Left lobe of liver (tissue), 2 donors: Measurements from ENCODE around the gene TPST1. TPM values are rescaled to one million over a fixed set of nuclear protein-coding genes. Genes with fewer than 3 reads are reported as not detected.
A peak's percentile ranks its signal among the peaks of the same experiment; 100 is the strongest.
"Not testable (repeated sequence)": the region's sequence is repeated elsewhere in the genome, so short reads cannot be mapped to it uniquely, and the experiment has no call there.

ENCODE experiments used
- ATAC-seq: fragments of 200-7000 bp; cut with Tn5 transposase; one replicate; pipeline ENCODE4 v1.9.1; 2020; ENCODE audit warnings: mild to moderate bottlenecking, moderate library complexity
- DNase-seq: peaks from one replicate; pipeline ENCODE4 v3.0.0-alpha.2; 2020; ENCODE audit warnings: low spot score
- total RNA-seq: library from RNA; stranded (reverse); gene quantifications from one replicate; pipeline ENCODE4 v1.2.1, GENCODE V29; 2021
- donor health status: DM: no; HTN: no; CAD: no; lungs with moderate emphysema.
- donor health status: DM: no; HTN: yes; CAD: no.

The TPST1 gene
- total RNA-seq, 1 donor from 2014 or later, result 14.5 TPM

DNA sequence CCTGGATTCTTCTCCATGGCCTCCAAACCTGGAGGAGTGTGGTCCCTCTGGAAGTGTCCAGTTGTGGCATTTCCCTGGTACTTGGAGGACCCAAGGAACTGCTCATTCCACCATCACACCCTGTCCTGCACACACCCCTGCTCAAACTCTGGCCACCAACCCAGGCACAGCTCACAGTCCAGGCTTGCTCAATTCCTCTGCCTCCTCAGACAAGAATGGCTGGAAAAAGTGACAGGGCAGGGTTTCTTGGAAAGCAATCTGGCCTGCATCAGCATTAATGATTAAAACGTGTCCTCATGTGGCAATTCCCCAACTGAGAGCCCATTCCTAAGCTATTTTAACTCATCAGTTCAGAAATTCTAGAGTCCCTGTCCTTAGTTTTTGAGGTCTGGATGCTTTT is 17.2 kb upstream of the TPST1 start:
- DNase-seq (peak; percentile 92), ATAC-seq (peak; percentile 71)

GRCh38 chr7:66188645-66189044 is 16.5 kb upstream of the TPST1 start:
- ATAC-seq (no peak), DNase-seq (no peak)

- ATAC-seq (peak; percentile 82), DNase-seq (peak; percentile 81)
Observed at GRCh38 chr7:66189695-66190503, 15.2 kb upstream of the TPST1 start.

DNA sequence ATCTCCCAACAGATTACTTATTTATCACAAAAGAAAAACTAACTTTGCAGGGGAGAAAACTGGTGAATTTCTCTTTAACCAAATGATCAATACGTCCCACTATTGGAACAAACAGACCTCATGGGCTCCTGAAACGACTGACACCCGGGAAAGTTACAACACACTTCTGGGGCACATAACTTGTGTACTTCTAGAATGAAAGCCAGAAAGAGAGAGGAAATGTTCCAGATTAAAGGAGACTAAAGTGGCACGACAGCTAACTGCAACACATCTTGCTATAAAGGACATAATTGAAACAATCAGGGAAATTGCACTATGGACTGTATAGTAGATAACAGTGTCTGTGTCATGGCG is 14.7 kb upstream of the TPST1 start:
- DNase-seq (no peak), ATAC-seq (peak; percentile 68)

GRCh38 chr7:66193146-66193725 is 11.9 kb upstream of the TPST1 start:
- DNase-seq, result no peak

GRCh38 chr7:66198469-66198868 is 6.7 kb upstream of the TPST1 start:
- DNase-seq, result no peak
- ATAC-seq, result peak; percentile 26

More at GRCh38 chr7:66193146-66193725, 11.9 kb upstream of the TPST1 start:
- ATAC-seq, result no peak

DNA sequence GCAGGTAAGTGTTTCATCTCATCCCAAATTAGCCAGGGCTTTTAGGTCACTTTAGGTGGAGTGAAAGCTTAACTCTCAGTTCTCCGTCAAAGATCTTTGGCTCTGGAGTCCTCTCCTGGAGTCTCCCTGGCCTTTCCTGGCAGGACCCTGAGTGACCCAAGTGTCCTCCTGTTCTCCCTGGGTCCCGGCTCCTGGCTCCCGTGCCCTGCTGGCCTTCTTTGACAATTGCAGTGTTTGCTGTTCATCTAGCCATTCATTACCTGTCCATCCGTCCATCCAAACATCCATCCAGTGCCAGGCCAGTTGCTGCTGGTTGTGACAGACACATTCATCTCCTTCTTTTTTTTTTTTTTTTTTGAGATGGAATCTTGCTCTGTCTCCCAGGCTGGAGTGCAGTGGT is 6.2 kb upstream of the TPST1 start:
- DNase-seq (no peak), ATAC-seq (peak; percentile 60)

GRCh38 chr7:66202441-66202840 is 2.7 kb upstream of the TPST1 start:
- ATAC-seq (no peak), DNase-seq (peak; percentile 32)

- DNase-seq (peak; percentile 57), ATAC-seq (peak; percentile 44)
Observed at GRCh38 chr7:66205741-66206090, 582 bp downstream of the TPST1 start.

- no peak for ATAC-seq
- peak; percentile 34 for DNase-seq
Observed at GRCh38 chr7:66206119-66206933, 1.2 kb downstream of the TPST1 start.

DNA sequence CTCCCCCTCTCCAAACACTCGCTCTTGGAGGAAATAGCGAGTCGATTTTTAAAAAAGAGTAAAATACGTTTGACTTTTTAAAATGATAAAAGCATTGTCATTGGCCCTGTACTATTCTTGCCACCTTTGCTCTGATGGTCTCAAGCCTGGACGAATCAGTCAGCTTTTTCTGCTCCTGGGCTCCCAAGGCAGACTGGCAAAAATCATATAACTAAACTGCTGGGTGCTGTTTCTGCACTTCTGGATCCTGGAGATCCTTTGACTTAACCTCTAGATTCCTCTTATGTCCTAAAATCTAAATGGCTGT is 1.8 kb downstream of the TPST1 start:
- ATAC-seq (no peak), DNase-seq (peak; percentile 34)

DNA sequence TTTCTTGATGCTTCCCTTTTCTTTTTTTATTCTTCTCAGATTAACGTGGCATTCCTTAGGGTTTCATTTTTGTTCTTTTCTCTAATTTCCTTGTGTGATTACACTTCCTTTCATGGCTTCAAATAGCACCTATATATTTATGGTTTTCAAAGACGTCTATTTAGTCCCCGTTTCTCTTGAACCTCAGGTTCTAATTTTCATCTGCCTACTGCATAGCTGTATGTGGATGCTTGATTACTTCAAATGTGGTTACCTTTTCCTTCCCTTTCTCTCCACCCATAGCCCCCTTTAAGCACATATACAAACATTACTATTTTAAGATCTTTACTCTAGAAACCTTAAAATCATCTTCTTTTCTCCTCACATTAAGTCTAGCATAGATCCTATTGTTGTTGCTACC is 2.4 kb downstream of the TPST1 start:
- ATAC-seq, result no peak

GRCh38 chr7:66211429-66211828 is 6.3 kb downstream of the TPST1 start:
- ATAC-seq (no peak), DNase-seq (no peak)

More for the DNA sequence above, 2.4 kb downstream of the TPST1 start:
- DNase-seq, result no peak

GRCh38 chr7:66213637-66214036 is 8.5 kb downstream of the TPST1 start:
- ATAC-seq (no peak), DNase-seq (no peak)

DNA sequence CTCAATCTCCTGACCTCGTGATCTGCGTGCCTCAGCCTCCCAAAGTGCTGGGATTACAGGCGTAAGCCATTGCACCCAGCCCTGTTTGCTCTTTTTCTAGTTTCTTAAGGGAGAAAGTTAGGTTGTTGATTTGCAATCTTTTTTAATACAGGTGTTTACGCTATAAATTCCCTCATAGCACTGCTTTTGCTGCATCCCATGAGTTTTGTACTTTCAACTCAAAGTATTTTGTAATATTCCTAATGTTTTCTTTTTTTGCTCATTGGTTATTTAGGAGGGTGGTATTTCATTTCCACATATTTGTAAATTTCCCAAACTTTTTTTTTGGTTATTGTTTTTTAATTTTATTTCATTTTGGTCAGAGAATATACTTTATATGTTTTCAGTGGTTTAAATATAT is 11.6 kb downstream of the TPST1 start:
- DNase-seq, result no peak
- ATAC-seq, result peak; percentile 40

- ATAC-seq, result peak; percentile 35
- no peak for DNase-seq
Observed at GRCh38 chr7:66219805-66220204, 14.7 kb downstream of the TPST1 start.

DNA sequence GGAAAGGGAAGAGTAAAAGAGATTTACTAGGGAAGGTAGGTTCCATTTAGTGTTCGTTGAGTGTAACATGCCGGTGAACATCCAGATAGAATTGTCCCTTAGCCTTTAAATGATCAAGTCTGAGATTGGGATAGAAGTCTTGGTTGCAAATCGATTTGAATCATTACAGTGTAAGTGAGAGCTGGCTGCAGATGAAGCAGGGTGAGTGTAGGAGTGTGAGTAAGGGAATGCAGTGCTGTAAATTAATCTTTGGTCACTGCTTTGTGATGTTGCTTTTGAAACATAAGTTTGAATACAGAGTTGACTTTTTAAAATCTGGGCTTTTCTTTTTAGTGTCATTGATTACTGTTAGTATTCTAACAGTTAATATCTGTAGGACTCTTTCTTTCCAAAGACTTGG is 16.3 kb downstream of the TPST1 start:
- DNase-seq, result no peak
- ATAC-seq, result peak; percentile 20

DNA sequence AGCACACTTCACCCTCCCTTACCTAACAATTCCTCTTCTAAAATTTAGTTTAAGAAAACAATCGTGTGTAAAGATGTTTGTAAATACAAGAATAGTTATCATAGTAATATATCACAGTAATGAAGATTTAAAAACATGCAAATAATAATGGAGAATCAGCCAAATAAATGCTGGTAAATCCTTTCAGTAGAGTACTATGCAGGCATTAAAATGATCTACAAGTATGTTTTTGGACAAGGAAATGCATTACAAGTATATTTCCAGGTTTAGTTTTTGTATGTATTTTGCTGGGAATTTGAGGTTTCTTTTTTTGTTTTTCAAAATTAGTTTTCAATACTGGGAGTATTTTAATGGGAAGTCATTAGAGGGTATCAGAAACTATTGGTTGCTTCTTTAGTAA is 22.7 kb downstream of the TPST1 start:
- no peak for DNase-seq
- no peak for ATAC-seq

DNA sequence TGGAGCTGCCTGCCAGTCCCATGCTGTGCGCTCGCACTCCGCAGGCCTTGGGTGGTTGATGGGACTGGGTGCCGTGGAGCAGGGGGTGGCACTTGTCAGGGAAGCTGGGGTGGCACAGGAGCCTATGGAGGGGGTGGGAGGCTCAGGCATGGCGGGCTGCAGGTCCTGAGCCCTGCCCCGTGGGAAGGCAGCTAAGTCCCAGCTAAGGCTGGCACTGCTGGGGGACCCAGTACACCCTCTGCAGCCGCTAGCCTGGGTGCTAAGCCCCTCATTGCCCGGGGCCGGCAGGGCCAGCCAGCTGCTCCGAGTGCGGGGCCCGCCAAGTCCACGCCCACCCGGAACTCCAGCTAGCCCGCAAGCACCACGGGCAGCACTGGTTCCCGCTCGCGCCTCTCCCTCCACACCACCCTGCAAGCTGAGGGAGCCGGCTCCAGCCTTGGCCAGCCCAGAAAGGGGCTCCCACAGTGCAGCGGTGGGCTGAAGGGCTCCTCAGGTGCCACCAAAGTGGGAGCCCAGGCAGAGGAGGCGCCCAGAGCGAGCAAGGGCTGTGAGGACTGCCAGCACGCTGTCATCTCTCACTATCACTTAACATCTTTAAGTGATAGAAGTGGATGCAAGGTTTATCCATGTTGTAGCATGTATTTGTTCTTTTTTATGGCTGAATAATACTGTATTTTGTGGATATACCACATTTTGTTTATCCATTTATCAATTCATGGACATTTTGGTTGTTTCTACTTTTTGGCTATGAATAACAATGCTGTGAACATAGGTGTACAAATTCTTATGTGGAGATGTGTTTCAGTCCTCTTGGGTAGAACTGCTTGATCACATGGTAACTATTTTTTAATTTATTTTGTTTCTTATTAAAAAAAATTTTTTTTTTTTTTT is 26.4 kb downstream of the TPST1 start:
- not testable (repeated sequence) for DNase-seq

GRCh38 chr7:66233638-66234037 is 28.5 kb downstream of the TPST1 start:
- no peak for DNase-seq

More for the DNA sequence above, 26.4 kb downstream of the TPST1 start:
- not testable (repeated sequence) for ATAC-seq

More at GRCh38 chr7:66233638-66234037, 28.5 kb downstream of the TPST1 start:
- ATAC-seq, result peak; percentile 49
